ENCODE measurements around the gene SERPINB6.

- TF ChIP-seq CTCF (IDR thresholded peaks at IDR 0.05) (no peak), POLR2A (IDR thresholded peaks at IDR 0.05) (no peak), POLR2AphosphoS5 (IDR thresholded peaks at IDR 0.05) (no peak), EP300 (IDR thresholded peaks at IDR 0.05) (no peak)
Measured at GRCh38 chr6:3014675-3015066, 43.3 kb upstream of the SERPINB6 start.

Data from stomach (tissue), 4 donors.